ENCODE measurements around the gene CPB1.

DNA sequence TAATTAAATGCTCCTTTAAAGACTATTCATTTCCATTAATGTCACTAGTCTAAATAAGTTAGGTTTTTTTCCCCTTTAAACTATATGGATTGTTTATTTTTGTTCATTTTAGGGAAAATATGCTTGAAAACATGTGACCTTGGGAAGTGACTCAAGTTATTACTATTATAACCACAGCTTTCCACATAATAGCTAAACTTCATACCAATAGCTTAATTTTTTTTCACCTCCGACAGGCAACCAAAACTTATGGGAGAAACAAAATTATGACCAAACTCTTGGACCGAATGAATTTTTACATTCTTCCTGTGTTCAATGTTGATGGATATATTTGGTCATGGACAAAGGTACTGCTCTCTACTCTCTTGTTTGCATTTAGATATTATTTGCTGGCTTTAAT is 53.7 kb downstream of the CPB1 start:
- TF ChIP-seq, protein P1, sequence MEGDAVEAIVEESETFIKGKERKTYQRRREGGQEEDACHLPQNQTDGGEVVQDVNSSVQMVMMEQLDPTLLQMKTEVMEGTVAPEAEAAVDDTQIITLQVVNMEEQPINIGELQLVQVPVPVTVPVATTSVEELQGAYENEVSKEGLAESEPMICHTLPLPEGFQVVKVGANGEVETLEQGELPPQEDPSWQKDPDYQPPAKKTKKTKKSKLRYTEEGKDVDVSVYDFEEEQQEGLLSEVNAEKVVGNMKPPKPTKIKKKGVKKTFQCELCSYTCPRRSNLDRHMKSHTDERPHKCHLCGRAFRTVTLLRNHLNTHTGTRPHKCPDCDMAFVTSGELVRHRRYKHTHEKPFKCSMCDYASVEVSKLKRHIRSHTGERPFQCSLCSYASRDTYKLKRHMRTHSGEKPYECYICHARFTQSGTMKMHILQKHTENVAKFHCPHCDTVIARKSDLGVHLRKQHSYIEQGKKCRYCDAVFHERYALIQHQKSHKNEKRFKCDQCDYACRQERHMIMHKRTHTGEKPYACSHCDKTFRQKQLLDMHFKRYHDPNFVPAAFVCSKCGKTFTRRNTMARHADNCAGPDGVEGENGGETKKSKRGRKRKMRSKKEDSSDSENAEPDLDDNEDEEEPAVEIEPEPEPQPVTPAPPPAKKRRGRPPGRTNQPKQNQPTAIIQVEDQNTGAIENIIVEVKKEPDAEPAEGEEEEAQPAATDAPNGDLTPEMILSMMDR (IDR thresholded peaks at IDR 0.05): no peak
- no peak for TF ChIP-seq POLR2A (IDR thresholded peaks at IDR 0.05)

All from heart left ventricle (tissue), 13 donors.